NCI-H1105 (cell line): ENCODE results near the gene AGT.
"Not testable (repeated sequence)": the region's sequence is repeated elsewhere in the genome, so short reads cannot be mapped to it uniquely, and the experiment has no call there.

ENCODE experiments used
- DNase-seq: peaks from one replicate; lab custom pipeline; 2025; lab: John Stamatoyannopoulos, UW

AGT gene

GRCh38 chr1:230706887-230707731 is 6.8 kb downstream of the AGT start:
- no peak for DNase-seq

DNA sequence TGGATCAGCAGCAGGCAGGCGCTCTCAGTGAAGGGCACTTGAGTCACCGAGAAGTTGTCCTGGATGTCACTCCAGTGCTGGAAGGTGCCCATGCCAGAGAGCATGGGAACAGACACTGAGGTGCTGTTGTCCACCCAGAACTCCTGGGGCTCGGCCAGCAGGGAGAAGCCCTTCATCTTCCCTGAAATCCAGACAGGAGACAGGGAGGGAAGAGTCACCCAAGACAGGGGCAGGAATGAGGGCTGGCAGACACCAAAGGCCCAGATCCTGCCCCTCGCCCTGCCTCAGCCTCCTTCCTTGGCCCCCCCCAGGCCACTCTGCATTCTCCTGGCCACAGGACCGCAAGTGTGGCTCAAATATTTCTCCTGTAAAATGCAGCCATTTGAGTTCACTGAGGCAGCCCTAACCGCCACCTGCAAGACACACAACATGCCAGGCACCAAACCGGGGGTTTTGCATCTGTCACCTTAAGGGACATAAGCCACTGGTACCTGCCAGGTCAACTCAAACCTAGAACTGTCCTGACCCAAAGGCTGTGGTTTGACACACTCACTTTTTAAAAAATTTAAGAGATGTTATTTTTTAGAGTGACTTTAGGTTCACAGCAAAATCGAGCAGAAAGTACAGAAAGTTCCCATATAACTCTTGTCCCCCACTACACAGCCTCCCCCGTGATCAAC is 7.8 kb downstream of the AGT start:
- DNase-seq = no peak

DNA sequence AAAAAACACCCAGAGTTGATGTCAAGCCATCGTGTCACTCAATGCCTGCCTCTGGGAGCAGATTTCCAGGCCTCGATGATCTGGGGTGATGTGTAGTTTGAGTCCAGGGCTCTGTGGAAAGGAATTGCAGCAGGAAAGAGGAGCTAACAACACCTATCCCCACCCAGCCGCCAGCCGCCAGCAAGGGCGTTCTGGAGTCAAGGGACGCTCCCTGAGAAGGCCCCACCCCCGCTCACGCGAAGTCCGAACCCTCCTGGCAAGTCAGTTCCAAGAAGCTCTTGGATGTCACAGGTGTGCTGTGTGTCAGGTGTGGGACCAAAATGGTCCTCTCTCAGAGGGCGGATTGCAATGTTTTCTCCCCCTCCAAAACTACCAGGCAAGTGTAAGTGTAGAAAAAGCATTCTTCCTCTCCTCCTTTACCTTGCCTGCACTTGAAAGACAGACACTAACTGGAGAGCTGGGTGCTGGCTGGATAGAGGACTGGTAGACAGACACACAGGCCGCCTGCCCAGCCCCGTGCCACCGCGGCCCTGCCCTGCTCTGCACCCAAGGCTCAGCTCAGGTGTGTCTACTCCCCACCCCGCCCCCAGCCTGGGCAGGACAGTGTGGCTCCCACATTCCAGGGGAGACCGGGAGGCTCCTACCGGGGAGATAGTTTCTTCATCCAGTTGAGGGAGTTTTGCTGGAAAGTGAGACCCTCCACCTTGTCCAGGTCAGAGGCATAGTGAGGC is 8.5 kb downstream of the AGT start:
- DNase-seq = no peak

DNA sequence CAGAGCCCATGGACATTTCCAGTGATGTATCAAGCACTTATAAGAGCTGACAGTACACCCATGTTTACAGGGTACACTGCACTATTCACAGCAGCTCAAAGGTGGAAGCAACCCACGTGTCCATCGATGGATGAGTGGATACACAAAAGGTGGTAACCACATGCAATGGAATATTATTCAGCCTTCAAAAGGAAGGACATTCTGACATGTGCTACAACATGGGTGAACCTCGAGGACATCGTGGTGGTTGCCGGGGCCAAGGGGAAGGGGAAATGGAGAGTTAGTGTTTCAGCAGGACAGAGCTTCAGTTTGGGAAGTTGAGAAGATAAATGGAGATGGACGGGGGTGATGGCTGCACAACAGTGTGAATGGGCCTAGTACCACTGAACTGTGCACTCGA is 9.1 kb downstream of the AGT start:
- DNase-seq = no peak

- no peak for DNase-seq
Observed at GRCh38 chr1:230703679-230704385, 10.1 kb downstream of the AGT start.

GRCh38 chr1:230702934-230703678 is 10.8 kb downstream of the AGT start:
- no peak for DNase-seq

GRCh38 chr1:230701895-230702768 is 11.8 kb downstream of the AGT start:
- no peak for DNase-seq

DNA sequence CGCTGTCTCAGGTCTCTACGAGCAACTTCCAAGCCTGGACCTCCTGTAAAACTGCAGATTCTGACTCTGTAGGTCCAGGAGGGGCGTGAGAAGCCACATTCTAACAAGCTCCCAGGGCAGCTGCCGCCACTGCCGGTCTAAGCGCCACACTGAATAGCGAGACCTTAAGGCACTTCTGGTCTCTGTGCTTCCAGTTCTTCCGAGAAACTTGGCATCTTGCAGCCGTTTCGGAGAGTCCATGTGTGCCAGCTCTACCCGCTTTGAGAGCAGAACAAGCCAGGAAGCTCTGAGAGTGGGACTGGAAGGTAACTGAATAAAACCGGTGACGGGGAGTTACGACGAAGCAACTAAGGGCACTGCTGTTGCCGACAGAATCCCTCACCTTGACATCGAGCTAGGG is 12.5 kb downstream of the AGT start:
- no peak for DNase-seq

GRCh38 chr1:230700132-230700531 is 13.8 kb downstream of the AGT start:
- no peak for DNase-seq

DNA sequence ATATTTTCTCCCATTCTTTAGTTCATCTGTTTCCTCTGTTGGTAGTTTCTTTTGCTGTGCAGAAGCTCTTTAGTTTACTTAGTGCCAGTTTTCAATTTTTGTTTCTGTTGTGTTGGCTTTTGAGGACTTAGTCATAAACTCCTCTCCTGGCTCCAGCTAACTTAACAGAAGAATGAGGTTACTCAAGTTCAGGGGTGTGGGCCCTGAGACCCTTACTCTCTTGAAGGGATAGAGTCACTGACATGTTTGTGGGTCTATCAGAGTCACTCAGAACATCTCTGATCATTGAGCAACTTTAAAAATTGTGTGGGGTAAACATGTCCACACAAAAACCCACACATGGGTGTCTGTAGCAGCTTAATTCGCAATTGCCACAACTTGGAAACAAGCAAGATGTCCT is 14.2 kb downstream of the AGT start:
- no peak for DNase-seq

GRCh38 chr1:230698964-230699363 is 15.0 kb downstream of the AGT start:
- DNase-seq = not testable (repeated sequence)

- no peak for DNase-seq
Observed at GRCh38 chr1:230698130-230698529, 15.8 kb downstream of the AGT start.

GRCh38 chr1:230696722-230697437 is 17.0 kb downstream of the AGT start:
- no peak for DNase-seq

GRCh38 chr1:230696218-230696617 is 17.7 kb downstream of the AGT start:
- no peak for DNase-seq

- no peak for DNase-seq
Observed at GRCh38 chr1:230694991-230695390, 18.9 kb downstream of the AGT start.

DNA sequence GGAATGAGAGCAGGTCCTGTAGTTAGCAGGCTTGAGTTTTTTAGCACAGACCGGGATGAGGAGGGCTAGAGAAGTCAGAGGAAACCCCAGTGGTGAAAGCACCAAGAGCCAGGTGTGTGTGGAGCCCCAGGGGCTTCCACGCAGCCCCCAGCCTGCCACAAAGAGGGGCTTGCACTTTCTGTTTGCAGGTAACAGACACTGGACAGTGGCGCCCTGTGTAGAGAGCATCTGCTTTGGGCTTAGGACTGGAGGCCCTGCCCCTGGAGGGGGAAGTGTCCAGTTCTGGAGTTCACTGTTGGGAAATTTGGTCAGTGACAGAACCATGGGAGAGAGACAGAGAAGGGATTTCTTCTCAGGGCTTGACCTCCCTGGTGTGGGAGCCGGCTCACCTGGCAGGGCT is 19.5 kb downstream of the AGT start:
- no peak for DNase-seq

DNA sequence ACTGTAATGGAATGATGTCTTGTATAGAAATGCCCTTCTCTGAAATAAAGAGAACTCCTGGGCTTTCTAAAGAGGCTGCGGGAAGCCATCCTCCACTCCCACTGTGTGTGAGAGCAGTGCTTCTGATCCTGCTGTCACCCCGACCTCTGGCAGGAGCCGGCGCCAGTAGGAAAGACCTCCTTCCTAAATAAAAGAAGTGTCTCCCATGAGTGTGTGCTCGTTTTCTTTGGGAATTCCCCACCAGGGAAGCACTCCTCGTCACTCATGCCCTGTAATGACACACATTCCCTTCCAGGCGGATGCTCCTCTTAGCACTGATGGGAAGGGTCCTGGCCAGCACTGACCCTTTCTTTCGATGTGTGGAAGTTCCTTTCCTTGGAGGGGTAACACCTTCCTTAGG is 20.1 kb downstream of the AGT start:
- no peak for DNase-seq

DNA sequence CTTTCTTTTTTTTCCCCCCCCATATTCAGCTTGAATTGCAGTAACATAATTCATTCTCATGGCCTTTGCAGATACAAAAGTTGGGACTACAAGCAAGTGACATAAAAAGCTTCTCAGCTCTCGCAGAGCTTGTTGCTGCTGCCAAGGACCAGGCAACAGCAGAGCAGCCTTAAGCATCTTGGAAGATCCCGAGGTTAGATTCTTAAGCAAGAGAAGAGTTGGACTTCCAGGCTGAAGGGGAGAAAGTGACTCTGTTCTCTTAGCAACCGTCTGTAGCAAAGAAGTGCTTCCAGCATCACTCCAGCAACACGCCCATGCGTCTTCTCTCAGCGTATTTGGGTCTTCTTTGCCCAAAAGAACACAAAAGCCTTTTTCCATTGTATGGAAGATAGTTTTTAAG is 20.7 kb downstream of the AGT start:
- no peak for DNase-seq

DNA sequence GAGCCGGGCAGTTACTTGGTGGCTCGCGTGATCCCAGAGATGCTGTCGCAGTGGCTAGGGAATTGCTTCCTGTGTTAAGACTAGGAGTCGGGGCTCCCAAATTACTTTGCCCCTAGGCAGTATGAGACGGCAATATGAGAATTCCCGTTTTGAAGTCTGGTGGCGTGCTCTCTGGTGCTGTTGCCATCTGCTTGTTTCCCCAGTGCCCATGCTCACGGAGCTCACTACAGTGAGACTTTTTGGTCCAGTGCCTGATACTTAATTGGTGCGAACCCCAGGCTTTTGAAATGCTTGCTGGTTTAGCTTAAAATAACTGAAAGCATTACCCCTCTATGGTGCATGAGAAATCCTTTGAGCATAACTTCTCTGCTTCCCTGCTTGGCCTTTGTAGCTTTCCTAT is 22.3 kb downstream of the AGT start:
- no peak for DNase-seq

- no peak for DNase-seq
Observed at GRCh38 chr1:230690101-230690500, 23.8 kb downstream of the AGT start.
